Transverse colon (tissue), 4 donors: ENCODE measurements around the gene GOLPH3. TPM values are rescaled to one million over a fixed set of nuclear protein-coding genes. Genes with fewer than 3 reads are reported as not detected.

Source experiments
- DNase-seq: peaks from one replicate; pipeline ENCODE4 v3.0.0-alpha.2; 2019
- H3K27ac ChIP-seq, 4 donors: fragments of 200-600 bp; sonication (generic); 2 replicates each; pipeline ENCODE4 v1.5.1; 2016 to 2018; ENCODE audit warnings: inconsistent platforms in 4 of 4
- H3K27me3 ChIP-seq: fragments of 200-600 bp; sonication (generic); 2 replicates; pipeline ENCODE4 v1.5.1; 2017; ENCODE audit warnings: inconsistent platforms
- H3K36me3 ChIP-seq, 4 donors: fragments of 200-600 bp; sonication (generic); 2 replicates each; pipeline ENCODE4 v1.5.1; 2017 to 2019; ENCODE audit warnings: inconsistent platforms in 4 of 4
- H3K4me1 ChIP-seq, 4 donors: fragments of 200-600 bp; sonication (generic); 2 replicates each; pipeline ENCODE4 v1.5.1; 2017 to 2020; ENCODE audit warnings: inconsistent platforms in 4 of 4
- H3K4me3 ChIP-seq, 4 donors: fragments of 200-600 bp; sonication (generic); 1 replicate in 1 of 4; 2 replicates in 3 of 4; pipeline versions ENCODE4 v1.5.1 to v1.6.1; 2017 to 2019; ENCODE audit warnings: inconsistent platforms in 4 of 4
- H3K9me3 ChIP-seq, 2 donors: fragments of 200-600 bp; sonication (generic); 2 replicates each; pipeline ENCODE4 v1.5.1; 2017 to 2019; ENCODE audit warnings: inconsistent platforms in 2 of 2
- EP300 ChIP-seq: sonication (generic); formaldehyde crosslinking; IDR thresholded peaks from one replicate; pipeline ENCODE4 v1.6.1; 2017; ENCODE audit warnings: antibody characterized with exemption, low read depth
- POLR2A ChIP-seq: fragments of 450-650 bp; IDR thresholded peaks from one replicate; pipeline ENCODE4 v1.6.1; 2016; ENCODE audit warnings: antibody characterized with exemption, mild to moderate bottlenecking, moderate library complexity
- POLR2AphosphoS5 ChIP-seq, 3 donors: sonication (generic); formaldehyde crosslinking; IDR thresholded peaks; one replicate each; pipeline ENCODE4 v1.6.1; 2016; ENCODE audit warnings: antibody characterized with exemption in 3 of 3
- WGBS, 2 donors: methylation state at CpG; one replicate each; pipeline ENCODE4 v1.1.5; 2018; ENCODE audit warnings: low coverage in 1 of 2; 5-methylcytosine and 5-hydroxymethylcytosine counted together
- in situ Hi-C, 4 donors: fragments of 200-750 bp; cut with MboI; loops; one replicate each; pipeline versions ENCODE4 v1.15.0 to v1.15.1; 2017; ENCODE audit warnings: low sequenced_read_pairs in 3 of 4, low pct_ligation_motif_present in 1 of 4, low pct_unique_long_range_greater_than_20kb in 1 of 4
- intact Hi-C: fragments of 100-400 bp; cut with DNase I; formaldehyde crosslinking; loops from one replicate; pipeline ENCODE4 v1.15.1; 2023; ENCODE audit warnings: low total_unique reads
- total RNA-seq, 4 donors: library from RNA; depleted of rRNA; stranded (reverse); fragments of >200 nt; gene quantifications; one replicate each; pipeline ENCODE4 v1.1.0, GENCODE V29; 2016
- TF ChIP-seq, protein P1 (sequence below), 5 experiments: fragments of 200-600 bp in 3 of 5; fragments of 450-650 bp in 2 of 5; sonication (generic) in 3 of 5; IDR thresholded peaks; 1 replicate in 2 of 5; 2 replicates in 3 of 5; pipeline ENCODE4 v1.5.1; 2016 to 2017; ENCODE audit warnings: antibody characterized with exemption in 5 of 5, inconsistent platforms in 3 of 5, mild to moderate bottlenecking in 2 of 5, moderate library complexity in 1 of 5

Gene GOLPH3
- total RNA-seq, 4 donors from 2014 or later = 52.1 to 666 (median 132) TPM

DNA sequence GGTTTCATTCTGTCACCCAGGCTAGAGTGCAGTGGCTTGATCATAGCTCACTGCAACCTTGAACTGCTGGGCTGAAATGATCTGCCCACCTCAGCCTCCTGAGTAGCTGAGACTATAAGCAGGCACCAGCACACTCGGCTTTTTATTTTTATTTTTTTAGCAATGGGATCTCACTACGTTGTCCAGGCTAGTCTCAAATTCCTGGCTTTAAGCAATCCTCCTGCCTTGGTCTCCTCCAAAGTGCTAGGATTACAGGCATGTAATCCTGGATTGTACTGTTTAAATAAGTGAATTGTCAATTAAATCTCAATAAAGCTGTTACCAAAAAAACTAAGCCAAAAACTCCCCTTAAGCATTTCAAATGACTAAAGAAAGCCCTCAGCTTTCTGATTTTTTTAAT is 18.9 kb downstream of the GOLPH3 start:
- in situ Hi-C loops = no loop called here
- H3K27ac ChIP-seq = no peak overlapping the region

DNA sequence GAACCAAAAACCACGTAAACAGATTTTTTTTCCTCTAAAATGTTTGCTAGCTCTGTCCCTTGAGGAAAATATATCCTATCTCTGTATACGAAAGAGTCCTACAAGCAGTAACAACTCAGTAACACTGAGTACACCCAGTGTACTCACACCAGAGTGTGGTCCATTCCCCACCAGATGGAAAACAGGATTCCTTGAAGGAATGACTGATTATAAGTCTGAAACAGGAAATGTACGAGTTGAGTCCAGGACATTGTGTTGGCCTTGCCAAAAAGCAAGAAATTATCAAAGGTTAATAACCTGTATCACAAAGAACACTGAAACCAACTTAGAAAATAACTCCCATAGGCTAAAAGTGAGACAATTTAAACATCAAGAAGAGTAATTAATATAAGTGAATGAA is 20.4 kb downstream of the GOLPH3 start:
- in situ Hi-C loops = no loop called here
- no peak for TF ChIP-seq POLR2AphosphoS5 (IDR thresholded peaks at IDR 0.05)
- TF ChIP-seq, protein P1, sequence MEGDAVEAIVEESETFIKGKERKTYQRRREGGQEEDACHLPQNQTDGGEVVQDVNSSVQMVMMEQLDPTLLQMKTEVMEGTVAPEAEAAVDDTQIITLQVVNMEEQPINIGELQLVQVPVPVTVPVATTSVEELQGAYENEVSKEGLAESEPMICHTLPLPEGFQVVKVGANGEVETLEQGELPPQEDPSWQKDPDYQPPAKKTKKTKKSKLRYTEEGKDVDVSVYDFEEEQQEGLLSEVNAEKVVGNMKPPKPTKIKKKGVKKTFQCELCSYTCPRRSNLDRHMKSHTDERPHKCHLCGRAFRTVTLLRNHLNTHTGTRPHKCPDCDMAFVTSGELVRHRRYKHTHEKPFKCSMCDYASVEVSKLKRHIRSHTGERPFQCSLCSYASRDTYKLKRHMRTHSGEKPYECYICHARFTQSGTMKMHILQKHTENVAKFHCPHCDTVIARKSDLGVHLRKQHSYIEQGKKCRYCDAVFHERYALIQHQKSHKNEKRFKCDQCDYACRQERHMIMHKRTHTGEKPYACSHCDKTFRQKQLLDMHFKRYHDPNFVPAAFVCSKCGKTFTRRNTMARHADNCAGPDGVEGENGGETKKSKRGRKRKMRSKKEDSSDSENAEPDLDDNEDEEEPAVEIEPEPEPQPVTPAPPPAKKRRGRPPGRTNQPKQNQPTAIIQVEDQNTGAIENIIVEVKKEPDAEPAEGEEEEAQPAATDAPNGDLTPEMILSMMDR (IDR thresholded peaks at IDR 0.05) = no peak
- DNase-seq = no peak
- Histone ChIP-seq H3K4me1 (peaks cover 0 to 76% (median 31%) of the 10 kb centered on the region in 4 donors), H3K36me3 (peaks cover 0 to 3% (median 0%) of the 10 kb centered on the region in 4 donors), H3K27me3 (no peaks in the 10 kb centered on the region), H3K9me3 (no peaks in the 10 kb centered on the region), H3K4me3 (no peak overlapping the region), H3K27ac (no peak overlapping the region)
- intact Hi-C loops = no loop called here
- WGBS, 2 donors = 51 to 62% methylated on average over 3 of the region's 3 CpGs

More for the DNA sequence above, 18.9 kb downstream of the GOLPH3 start:
- Histone ChIP-seq H3K9me3 (no peaks in the 10 kb centered on the region), H3K36me3 (peaks cover 0 to 3% (median 0%) of the 10 kb centered on the region in 4 donors), H3K4me3 (no peak overlapping the region), H3K4me1 (peaks cover 0 to 77% (median 37%) of the 10 kb centered on the region in 4 donors), H3K27me3 (no peaks in the 10 kb centered on the region)
- TF ChIP-seq POLR2A = no peak
- no peak for TF ChIP-seq EP300
- TF ChIP-seq, protein P1 (IDR thresholded peaks at IDR 0.05) = no peak
- TF ChIP-seq POLR2AphosphoS5 (IDR thresholded peaks at IDR 0.05) = no peak
- intact Hi-C loops = no loop called here
- 85 to 88% methylated on average over 2 of the region's 2 CpGs for WGBS, 2 donors
- no peak for DNase-seq

- peaks cover 0 to 89% (median 37%) of the 10 kb centered on the region in 4 donors for H3K4me1 ChIP-seq
- intact Hi-C loops = no loop called here
- no peaks in the 10 kb centered on the region for H3K27me3 ChIP-seq
- no peak for DNase-seq
- H3K36me3 ChIP-seq = peaks cover 0 to 3% (median 0%) of the 10 kb centered on the region in 4 donors
- in situ Hi-C loops = no loop called here
- no peak overlapping the region for H3K4me3 ChIP-seq
- no peaks in the 10 kb centered on the region for H3K9me3 ChIP-seq
- WGBS, 2 donors = 91 to 93% methylated on average over 5 to 6 of the region's 6 CpGs
- TF ChIP-seq POLR2AphosphoS5 (IDR thresholded peaks at IDR 0.05) (no peak), POLR2A (no peak), EP300 (no peak)
- TF ChIP-seq, protein P1 (IDR thresholded peaks at IDR 0.05) = no peak
- H3K27ac ChIP-seq = no peak overlapping the region
Measured at GRCh38 chr5:32151198-32151597, 22.9 kb downstream of the GOLPH3 start.

DNA sequence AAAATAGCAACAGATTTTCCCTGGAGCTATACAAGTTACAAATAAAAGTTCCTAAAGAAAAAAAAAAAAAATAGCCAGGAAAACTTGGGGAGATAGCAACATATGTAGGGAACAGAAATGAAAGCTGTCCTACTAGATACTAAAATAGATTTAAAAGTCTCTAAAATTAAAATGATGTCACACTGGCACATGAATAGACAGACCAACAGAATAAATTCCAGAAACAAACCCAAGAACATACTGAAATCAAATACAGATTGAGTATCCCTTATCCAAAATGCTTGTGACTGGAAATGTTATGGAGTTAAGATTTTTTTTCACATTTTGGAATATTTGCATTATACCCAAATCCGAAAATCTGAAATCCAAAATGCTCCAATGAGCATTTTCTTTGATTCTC is 23.8 kb downstream of the GOLPH3 start:
- Histone ChIP-seq H3K27ac (no peak overlapping the region), H3K27me3 (no peaks in the 10 kb centered on the region), H3K4me1 (peaks cover 6 to 96% (median 45%) of the 10 kb centered on the region in 4 donors), H3K9me3 (no peaks in the 10 kb centered on the region), H3K4me3 (no peak overlapping the region), H3K36me3 (peaks cover 0 to 3% (median 0%) of the 10 kb centered on the region in 4 donors)
- TF ChIP-seq, protein P1 (IDR thresholded peaks at IDR 0.05) = no peak
- TF ChIP-seq POLR2AphosphoS5 (IDR thresholded peaks at IDR 0.05) = no peak
- TF ChIP-seq POLR2A = no peak
- no peak for TF ChIP-seq EP300
- in situ Hi-C loops (no loop called here), intact Hi-C loops (no loop called here)
- 90 to 91% methylated on average over 1 of the region's 1 CpG for WGBS, 2 donors
- DNase-seq = no peak
